HepG2 (cell line): ENCODE measurements around the gene FOLR1. TPM values are rescaled to one million over a fixed set of nuclear protein-coding genes. Genes with fewer than 3 reads are reported as not detected.
A peak's percentile ranks its signal among the peaks of the same experiment; 100 is the strongest.

Experiments
- HNF4A ChIP-seq: sonication (generic); formaldehyde crosslinking; IDR thresholded peaks from 2 replicates; pipeline ENCODE4 v1.4.0; 2020; ENCODE audit warnings: missing genetic modification reagents
- ZBTB38 ChIP-seq: sonication (generic); formaldehyde crosslinking; IDR thresholded peaks from 2 replicates; pipeline ENCODE4 v1.5.1; 2020; ENCODE audit warnings: mild to moderate bottlenecking, missing genetic modification reagents
- polyA plus RNA-seq, 8 experiments: library from polyadenylated mRNA; depleted of rRNA in 3 of 8; stranded (reverse) in 7 of 8; unstranded in 1 of 8; fragments of >200 nt; fragmentation: Illumina TruSeq in 4 of 8; extraction: Trizol in 4 of 8; gene quantifications; 2 replicates each; pipeline versions ENCODE4 v1.2.1 to v1.2.3, GENCODE V29; 2011 to 2016; ENCODE audit warnings: low read depth in 4 of 8, missing spikeins in 1 of 8, mixed read lengths in 1 of 8; ENCODE audit not compliant: insufficient read depth in 1 of 8
- total RNA-seq, 5 experiments: library from RNA; depleted of rRNA; stranded (reverse); fragments of >200 nt; fragmentation: Illumina TruSeq; extraction: Trizol; gene quantifications; 2 replicates each; pipeline ENCODE4 v1.2.3, GENCODE V29; 2016; ENCODE audit warnings: low read depth in 1 of 5
- TF ChIP-seq, protein P1 (sequence below): sonication (generic); formaldehyde crosslinking; IDR thresholded peaks from 2 replicates; pipeline ENCODE4 v1.5.0; 2020; ENCODE audit warnings: mild to moderate bottlenecking, missing genetic modification reagents, borderline replicate concordance
- TF ChIP-seq, protein P2 (sequence below): sonication (generic); formaldehyde crosslinking; IDR thresholded peaks from 2 replicates; pipeline ENCODE4 v1.8.1; 2023; ENCODE audit warnings: mild to moderate bottlenecking, missing genetic modification reagents, borderline replicate concordance

The FOLR1 gene
- total and polyA plus RNA-seq, 2 of the 13 experiments (the other 11 are each of a cell fraction or from before 2014, with no cell fraction given) = 0.20 TPM; not detected in 1

DNA sequence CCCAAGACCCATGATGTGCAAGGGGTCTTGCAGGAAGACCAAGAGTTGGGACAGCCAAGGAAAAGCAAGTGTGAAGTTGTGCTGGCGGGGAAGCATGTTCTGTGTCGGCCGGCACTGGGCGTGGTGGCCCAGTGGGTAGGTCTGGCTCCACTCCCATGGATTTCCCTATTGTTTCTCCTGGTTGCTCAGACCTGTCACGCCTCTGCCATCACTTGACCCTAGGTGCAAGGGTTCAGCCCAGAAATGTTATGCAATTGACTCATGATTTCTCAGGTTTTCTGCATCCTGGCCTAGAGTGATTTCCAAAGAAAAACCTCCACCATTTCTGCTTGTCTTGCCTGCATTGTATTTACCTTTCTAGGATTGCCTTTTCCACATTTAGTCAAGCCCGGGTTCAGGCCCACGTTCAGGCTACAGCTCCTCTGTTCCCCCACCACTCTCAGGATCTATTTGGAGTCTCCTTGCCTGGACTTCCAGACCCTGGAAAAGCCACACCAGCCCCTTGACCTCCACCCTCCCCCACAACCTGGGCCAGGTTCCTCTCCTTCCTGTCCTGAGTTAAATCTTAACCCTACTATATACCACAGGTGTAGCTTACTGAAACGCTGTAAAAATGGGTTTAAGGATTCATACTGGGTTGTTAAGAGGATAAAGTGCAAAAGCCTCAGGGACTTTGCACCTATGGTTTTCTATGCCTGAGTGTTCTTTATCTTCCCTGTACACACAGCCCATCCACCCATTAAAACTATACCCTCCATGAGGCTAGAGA is 17.5 kb upstream of the FOLR1 start (continued):
- TF ChIP-seq, protein P1, sequence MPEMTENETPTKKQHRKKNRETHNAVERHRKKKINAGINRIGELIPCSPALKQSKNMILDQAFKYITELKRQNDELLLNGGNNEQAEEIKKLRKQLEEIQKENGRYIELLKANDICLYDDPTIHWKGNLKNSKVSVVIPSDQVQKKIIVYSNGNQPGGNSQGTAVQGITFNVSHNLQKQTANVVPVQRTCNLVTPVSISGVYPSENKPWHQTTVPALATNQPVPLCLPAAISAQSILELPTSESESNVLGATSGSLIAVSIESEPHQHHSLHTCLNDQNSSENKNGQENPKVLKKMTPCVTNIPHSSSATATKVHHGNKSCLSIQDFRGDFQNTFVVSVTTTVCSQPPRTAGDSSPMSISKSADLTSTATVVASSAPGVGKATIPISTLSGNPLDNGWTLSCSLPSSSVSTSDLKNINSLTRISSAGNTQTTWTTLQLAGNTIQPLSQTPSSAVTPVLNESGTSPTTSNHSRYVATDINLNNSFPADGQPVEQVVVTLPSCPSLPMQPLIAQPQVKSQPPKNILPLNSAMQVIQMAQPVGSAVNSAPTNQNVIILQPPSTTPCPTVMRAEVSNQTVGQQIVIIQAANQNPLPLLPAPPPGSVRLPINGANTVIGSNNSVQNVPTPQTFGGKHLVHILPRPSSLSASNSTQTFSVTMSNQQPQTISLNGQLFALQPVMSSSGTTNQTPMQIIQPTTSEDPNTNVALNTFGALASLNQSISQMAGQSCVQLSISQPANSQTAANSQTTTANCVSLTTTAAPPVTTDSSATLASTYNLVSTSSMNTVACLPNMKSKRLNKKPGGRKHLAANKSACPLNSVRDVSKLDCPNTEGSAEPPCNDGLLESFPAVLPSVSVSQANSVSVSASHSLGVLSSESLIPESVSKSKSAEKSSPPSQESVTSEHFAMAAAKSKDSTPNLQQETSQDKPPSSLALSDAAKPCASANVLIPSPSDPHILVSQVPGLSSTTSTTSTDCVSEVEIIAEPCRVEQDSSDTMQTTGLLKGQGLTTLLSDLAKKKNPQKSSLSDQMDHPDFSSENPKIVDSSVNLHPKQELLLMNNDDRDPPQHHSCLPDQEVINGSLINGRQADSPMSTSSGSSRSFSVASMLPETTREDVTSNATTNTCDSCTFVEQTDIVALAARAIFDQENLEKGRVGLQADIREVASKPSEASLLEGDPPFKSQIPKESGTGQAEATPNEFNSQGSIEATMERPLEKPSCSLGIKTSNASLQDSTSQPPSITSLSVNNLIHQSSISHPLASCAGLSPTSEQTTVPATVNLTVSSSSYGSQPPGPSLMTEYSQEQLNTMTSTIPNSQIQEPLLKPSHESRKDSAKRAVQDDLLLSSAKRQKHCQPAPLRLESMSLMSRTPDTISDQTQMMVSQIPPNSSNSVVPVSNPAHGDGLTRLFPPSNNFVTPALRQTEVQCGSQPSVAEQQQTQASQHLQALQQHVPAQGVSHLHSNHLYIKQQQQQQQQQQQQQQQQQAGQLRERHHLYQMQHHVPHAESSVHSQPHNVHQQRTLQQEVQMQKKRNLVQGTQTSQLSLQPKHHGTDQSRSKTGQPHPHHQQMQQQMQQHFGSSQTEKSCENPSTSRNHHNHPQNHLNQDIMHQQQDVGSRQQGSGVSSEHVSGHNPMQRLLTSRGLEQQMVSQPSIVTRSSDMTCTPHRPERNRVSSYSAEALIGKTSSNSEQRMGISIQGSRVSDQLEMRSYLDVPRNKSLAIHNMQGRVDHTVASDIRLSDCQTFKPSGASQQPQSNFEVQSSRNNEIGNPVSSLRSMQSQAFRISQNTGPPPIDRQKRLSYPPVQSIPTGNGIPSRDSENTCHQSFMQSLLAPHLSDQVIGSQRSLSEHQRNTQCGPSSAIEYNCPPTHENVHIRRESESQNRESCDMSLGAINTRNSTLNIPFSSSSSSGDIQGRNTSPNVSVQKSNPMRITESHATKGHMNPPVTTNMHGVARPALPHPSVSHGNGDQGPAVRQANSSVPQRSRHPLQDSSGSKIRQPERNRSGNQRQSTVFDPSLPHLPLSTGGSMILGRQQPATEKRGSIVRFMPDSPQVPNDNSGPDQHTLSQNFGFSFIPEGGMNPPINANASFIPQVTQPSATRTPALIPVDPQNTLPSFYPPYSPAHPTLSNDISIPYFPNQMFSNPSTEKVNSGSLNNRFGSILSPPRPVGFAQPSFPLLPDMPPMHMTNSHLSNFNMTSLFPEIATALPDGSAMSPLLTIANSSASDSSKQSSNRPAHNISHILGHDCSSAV (CRISPR knock-in tag) = no peak
- TF ChIP-seq HNF4A (CRISPR knock-in tag) (peak; percentile 39), ZBTB38 (CRISPR knock-in tag) (no peak)
- TF ChIP-seq, protein P2, sequence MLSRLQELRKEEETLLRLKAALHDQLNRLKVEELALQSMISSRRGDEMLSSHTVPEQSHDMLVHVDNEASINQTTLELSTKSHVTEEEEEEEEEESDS (CRISPR knock-in tag) = no peak
